DMS 273 (cell line): Measurements from ENCODE around the gene FLT1.
A peak's percentile ranks its signal among the peaks of the same experiment; 100 is the strongest.

Experiments
- DNase-seq: peaks from one replicate; lab custom pipeline; 2025; ENCODE audit not compliant: unreplicated experiment; lab: John Stamatoyannopoulos, UW

FLT1 gene

GRCh38 chr13:28324181-28324789 lies 170.6 kb downstream of the FLT1 start:
- peak; percentile 79 for DNase-seq

- DNase-seq, result no peak
These were observed 172.5 kb downstream of the FLT1 start for GRCh38 chr13:28322256-28322905.

GRCh38 chr13:28321756-28322155 lies 173.2 kb downstream of the FLT1 start:
- no peak for DNase-seq

GRCh38 chr13:28320884-28321574 lies 173.9 kb downstream of the FLT1 start:
- DNase-seq, result no peak

GRCh38 chr13:28320209-28320608 lies 174.7 kb downstream of the FLT1 start:
- DNase-seq, result no peak

GRCh38 chr13:28319528-28319927 lies 175.4 kb downstream of the FLT1 start:
- no peak for DNase-seq

GRCh38 chr13:28318496-28318895 lies 176.4 kb downstream of the FLT1 start:
- no peak for DNase-seq

GRCh38 chr13:28316836-28317235 lies 178.1 kb downstream of the FLT1 start:
- no peak for DNase-seq

- DNase-seq, result no peak
These were observed 178.8 kb downstream of the FLT1 start for GRCh38 chr13:28316129-28316528.

GRCh38 chr13:28314879-28315278 lies 180.0 kb downstream of the FLT1 start:
- DNase-seq, result no peak

- DNase-seq, result peak; percentile 32
These were observed 181.3 kb downstream of the FLT1 start for GRCh38 chr13:28313579-28313978.

- DNase-seq, result no peak
These were observed 188.6 kb downstream of the FLT1 start for GRCh38 chr13:28306325-28306724.

- DNase-seq, result no peak
These were observed 193.1 kb downstream of the FLT1 start for GRCh38 chr13:28301839-28302238.

GRCh38 chr13:28299916-28300315 lies 195.0 kb downstream of the FLT1 start:
- DNase-seq, result peak; percentile 19

GRCh38 chr13:28297341-28297740 lies 197.6 kb downstream of the FLT1 start:
- no peak for DNase-seq

- DNase-seq, result no peak
These were observed 208.7 kb downstream of the FLT1 start for GRCh38 chr13:28286263-28286662.

- no peak for DNase-seq
These were observed 211.3 kb downstream of the FLT1 start for GRCh38 chr13:28283600-28283999.

- no peak for DNase-seq
These were observed 212.5 kb downstream of the FLT1 start for GRCh38 chr13:28282451-28282850.

GRCh38 chr13:28273919-28274318 lies 221.0 kb downstream of the FLT1 start:
- peak; percentile 7 for DNase-seq

GRCh38 chr13:28271056-28271840 lies 223.7 kb downstream of the FLT1 start:
- no peak for DNase-seq

GRCh38 chr13:28268800-28269223 lies 226.1 kb downstream of the FLT1 start:
- no peak for DNase-seq

- no peak for DNase-seq
These were observed 227.4 kb downstream of the FLT1 start for GRCh38 chr13:28267497-28267896.
